ENCODE measurements around the gene GRIP1. TPM values are rescaled to one million over a fixed set of nuclear protein-coding genes. Genes with fewer than 3 reads are reported as not detected.

The GRIP1 gene
- total and polyA plus RNA-seq, 2 experiments from 2014 or later: 5.1 to 13.7 TPM

DNA sequence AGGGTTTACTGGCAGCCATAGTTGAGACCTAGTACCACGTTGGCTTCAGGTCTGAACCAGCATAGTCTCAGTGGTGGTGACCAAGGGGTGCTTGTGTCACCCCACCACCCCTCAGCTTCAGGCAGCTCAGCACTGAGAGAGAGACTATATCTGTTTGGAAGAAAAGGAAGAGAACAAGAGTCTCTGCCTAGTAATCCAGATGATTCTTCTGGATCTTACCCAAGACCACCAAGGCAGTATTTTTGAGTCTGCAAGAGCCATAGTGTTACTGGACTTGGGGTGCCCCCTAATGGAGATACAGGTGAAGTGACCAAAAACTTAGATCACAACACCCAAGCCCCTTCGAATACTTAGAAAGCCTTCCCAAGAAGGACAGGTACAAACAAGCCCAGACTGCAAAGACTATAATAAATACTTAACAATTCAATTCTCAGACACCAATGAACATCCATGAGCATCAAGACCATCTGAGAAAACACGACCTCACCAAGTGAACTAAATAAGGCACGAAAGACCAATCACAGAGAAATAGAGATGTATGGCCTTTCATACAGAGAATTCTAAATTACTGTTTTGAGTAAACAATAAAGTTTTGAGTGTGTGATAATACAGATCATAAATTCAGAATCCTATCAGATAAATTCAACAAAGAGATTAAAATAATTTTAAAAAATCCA, 269.5 kb downstream of the GRIP1 start (continued):
- TF ChIP-seq, protein P1, sequence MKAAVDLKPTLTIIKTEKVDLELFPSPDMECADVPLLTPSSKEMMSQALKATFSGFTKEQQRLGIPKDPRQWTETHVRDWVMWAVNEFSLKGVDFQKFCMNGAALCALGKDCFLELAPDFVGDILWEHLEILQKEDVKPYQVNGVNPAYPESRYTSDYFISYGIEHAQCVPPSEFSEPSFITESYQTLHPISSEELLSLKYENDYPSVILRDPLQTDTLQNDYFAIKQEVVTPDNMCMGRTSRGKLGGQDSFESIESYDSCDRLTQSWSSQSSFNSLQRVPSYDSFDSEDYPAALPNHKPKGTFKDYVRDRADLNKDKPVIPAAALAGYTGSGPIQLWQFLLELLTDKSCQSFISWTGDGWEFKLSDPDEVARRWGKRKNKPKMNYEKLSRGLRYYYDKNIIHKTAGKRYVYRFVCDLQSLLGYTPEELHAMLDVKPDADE (IDR thresholded peaks at IDR 0.05): no peak
- no peak for TF ChIP-seq CREB1 (CRISPR knock-in tag; IDR thresholded peaks at IDR 0.05; ENCODE audit: low read depth)

DNA sequence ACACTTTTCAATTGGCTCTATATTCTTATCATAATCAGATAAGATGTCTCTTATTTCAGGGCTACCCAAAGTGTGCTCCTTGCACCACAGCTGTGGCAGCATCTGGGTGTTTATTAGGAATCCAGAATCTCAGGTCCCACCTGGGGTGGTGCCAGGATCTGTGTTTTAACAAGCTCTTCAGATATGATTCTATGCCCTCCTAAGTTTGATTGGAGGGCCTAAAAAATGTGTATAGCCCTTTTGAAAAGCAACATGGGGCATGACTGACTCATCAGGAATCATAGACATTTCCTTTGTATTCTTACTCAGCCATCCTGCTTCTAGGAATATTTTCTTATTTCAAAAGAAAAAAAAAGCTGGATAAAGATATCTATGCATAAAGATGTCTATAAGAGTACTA, 273.5 kb downstream of the GRIP1 start:
- Histone ChIP-seq H3K9me2 (ENCODE audit: insufficient read depth) (no peaks in the 10 kb centered on the region), H3K4me1 (ENCODE audit: insufficient read depth) (peaks cover 17% of the 10 kb centered on the region), H2AFZ (no peak overlapping the region), H3K79me2 (replicated peaks; ENCODE audit: insufficient read depth) (no peaks in the 10 kb centered on the region), H3K4me2 (no peak overlapping the region), H3F3A (replicated peaks; ENCODE audit: low read depth) (no peaks in the 10 kb centered on the region), H4K20me1 (replicated peaks; ENCODE audit: insufficient read depth) (no peaks in the 10 kb centered on the region), H3K4me3 (no peak overlapping the region), H3K36me3 (ENCODE audit: insufficient read depth) (no peaks in the 10 kb centered on the region), H3K27ac (ENCODE audit: low read depth) (no peak overlapping the region), H3K27me3 (ENCODE audit: insufficient read depth) (no peaks in the 10 kb centered on the region)
- H3K36me3 Mint-ChIP-seq (ENCODE audit: low read depth): peaks cover 5% of the 10 kb centered on the region; the same call in 2 of the 3 replicates
- ATAC-seq: no peak
- H3K4me1 Mint-ChIP-seq: peaks cover 24% of the 10 kb centered on the region
- no peak overlapping the region for H3K4me3 Mint-ChIP-seq
- TF ChIP-seq ZNF331 (CRISPR knock-in tag; IDR thresholded peaks at IDR 0.05; ENCODE audit: low read depth) (no peak), ZNF114 (CRISPR knock-in tag; IDR thresholded peaks at IDR 0.05) (no peak), EZH2 (IDR thresholded peaks at IDR 0.05; ENCODE audit: low read depth, unreplicated experiment) (no peak), POLR2AphosphoS5 (IDR thresholded peaks at IDR 0.05; ENCODE audit: low read depth) (no peak)
- TF ChIP-seq, protein P2, sequence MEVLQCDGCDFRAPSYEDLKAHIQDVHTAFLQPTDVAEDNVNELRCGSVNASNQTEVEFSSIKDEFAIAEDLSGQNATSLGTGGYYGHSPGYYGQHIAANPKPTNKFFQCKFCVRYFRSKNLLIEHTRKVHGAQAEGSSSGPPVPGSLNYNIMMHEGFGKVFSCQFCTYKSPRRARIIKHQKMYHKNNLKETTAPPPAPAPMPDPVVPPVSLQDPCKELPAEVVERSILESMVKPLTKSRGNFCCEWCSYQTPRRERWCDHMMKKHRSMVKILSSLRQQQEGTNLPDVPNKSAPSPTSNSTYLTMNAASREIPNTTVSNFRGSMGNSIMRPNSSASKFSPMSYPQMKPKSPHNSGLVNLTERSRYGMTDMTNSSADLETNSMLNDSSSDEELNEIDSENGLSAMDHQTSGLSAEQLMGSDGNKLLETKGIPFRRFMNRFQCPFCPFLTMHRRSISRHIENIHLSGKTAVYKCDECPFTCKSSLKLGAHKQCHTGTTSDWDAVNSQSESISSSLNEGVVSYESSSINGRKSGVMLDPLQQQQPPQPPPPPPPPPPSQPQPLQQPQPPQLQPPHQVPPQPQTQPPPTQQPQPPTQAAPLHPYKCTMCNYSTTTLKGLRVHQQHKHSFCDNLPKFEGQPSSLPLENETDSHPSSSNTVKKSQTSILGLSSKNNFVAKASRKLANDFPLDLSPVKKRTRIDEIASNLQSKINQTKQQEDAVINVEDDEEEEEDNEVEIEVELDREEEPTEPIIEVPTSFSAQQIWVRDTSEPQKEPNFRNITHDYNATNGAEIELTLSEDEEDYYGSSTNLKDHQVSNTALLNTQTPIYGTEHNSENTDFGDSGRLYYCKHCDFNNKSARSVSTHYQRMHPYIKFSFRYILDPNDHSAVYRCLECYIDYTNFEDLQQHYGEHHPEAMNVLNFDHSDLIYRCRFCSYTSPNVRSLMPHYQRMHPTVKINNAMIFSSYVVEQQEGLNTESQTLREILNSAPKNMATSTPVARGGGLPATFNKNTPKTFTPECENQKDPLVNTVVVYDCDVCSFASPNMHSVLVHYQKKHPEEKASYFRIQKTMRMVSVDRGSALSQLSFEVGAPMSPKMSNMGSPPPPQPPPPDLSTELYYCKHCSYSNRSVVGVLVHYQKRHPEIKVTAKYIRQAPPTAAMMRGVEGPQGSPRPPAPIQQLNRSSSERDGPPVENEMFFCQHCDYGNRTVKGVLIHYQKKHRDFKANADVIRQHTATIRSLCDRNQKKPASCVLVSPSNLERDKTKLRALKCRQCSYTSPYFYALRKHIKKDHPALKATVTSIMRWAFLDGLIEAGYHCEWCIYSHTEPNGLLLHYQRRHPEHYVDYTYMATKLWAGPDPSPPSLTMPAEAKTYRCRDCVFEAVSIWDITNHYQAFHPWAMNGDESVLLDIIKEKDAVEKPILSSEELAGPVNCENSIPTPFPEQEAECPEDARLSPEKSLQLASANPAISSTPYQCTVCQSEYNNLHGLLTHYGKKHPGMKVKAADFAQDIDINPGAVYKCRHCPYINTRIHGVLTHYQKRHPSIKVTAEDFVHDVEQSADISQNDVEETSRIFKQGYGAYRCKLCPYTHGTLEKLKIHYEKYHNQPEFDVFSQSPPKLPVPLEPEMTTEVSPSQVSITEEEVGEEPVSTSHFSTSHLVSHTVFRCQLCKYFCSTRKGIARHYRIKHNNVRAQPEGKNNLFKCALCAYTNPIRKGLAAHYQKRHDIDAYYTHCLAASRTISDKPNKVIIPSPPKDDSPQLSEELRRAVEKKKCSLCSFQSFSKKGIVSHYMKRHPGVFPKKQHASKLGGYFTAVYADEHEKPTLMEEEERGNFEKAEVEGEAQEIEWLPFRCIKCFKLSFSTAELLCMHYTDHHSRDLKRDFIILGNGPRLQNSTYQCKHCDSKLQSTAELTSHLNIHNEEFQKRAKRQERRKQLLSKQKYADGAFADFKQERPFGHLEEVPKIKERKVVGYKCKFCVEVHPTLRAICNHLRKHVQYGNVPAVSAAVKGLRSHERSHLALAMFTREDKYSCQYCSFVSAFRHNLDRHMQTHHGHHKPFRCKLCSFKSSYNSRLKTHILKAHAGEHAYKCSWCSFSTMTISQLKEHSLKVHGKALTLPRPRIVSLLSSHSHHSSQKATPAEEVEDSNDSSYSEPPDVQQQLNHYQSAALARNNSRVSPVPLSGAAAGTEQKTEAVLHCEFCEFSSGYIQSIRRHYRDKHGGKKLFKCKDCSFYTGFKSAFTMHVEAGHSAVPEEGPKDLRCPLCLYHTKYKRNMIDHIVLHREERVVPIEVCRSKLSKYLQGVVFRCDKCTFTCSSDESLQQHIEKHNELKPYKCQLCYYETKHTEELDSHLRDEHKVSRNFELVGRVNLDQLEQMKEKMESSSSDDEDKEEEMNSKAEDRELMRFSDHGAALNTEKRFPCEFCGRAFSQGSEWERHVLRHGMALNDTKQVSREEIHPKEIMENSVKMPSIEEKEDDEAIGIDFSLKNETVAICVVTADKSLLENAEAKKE (CRISPR knock-in tag; IDR thresholded peaks at IDR 0.05): no peak
- TF ChIP-seq, protein P3, sequence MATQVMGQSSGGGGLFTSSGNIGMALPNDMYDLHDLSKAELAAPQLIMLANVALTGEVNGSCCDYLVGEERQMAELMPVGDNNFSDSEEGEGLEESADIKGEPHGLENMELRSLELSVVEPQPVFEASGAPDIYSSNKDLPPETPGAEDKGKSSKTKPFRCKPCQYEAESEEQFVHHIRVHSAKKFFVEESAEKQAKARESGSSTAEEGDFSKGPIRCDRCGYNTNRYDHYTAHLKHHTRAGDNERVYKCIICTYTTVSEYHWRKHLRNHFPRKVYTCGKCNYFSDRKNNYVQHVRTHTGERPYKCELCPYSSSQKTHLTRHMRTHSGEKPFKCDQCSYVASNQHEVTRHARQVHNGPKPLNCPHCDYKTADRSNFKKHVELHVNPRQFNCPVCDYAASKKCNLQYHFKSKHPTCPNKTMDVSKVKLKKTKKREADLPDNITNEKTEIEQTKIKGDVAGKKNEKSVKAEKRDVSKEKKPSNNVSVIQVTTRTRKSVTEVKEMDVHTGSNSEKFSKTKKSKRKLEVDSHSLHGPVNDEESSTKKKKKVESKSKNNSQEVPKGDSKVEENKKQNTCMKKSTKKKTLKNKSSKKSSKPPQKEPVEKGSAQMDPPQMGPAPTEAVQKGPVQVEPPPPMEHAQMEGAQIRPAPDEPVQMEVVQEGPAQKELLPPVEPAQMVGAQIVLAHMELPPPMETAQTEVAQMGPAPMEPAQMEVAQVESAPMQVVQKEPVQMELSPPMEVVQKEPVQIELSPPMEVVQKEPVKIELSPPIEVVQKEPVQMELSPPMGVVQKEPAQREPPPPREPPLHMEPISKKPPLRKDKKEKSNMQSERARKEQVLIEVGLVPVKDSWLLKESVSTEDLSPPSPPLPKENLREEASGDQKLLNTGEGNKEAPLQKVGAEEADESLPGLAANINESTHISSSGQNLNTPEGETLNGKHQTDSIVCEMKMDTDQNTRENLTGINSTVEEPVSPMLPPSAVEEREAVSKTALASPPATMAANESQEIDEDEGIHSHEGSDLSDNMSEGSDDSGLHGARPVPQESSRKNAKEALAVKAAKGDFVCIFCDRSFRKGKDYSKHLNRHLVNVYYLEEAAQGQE (IDR thresholded peaks at IDR 0.05; ENCODE audit: unreplicated experiment): no peak
- peaks cover 6% of the 10 kb centered on the region; the same call in 2 of the 3 replicates for H3K9me3 Mint-ChIP-seq
- DNase-seq (ENCODE audit: low spot score): no peak
- H3K27me3 Mint-ChIP-seq (ENCODE audit: insufficient read depth, low read depth, poor library complexity): peaks cover 2% of the 10 kb centered on the region
- H3K27ac Mint-ChIP-seq: no peak overlapping the region
